CD4-positive, alpha-beta T cell (primary cell): Measurements from ENCODE around the gene KCNQ1OT1. TPM values are rescaled to one million over a fixed set of nuclear protein-coding genes. Genes with fewer than 3 reads are reported as not detected.

ENCODE experiments used
- ATAC-seq: fragments of 200-7000 bp; cut with Tn5 transposase; one replicate; pipeline ENCODE4 v1.10.0; 2022; ENCODE audit warnings: mild to moderate bottlenecking; ENCODE audit not compliant: poor library complexity
- CTCF ChIA-PET: fragments of 350-600 bp; sonication (Branson Sonifier 250); formaldehyde crosslinking; loops from one replicate; lab custom pipeline; 2021; ENCODE audit warnings: antibody characterized with exemption, inconsistent platforms; lab: Charles Lee
- POLR2A ChIA-PET: fragments of 350-600 bp; sonication (Branson Sonifier 250); formaldehyde crosslinking; loops from one replicate; lab custom pipeline; 2021; ENCODE audit warnings: antibody characterized with exemption, inconsistent platforms; lab: Charles Lee
- DNase-seq, 14 experiments: peaks; one replicate each; pipeline ENCODE4 v3.0.0-alpha.2; 2013 to 2020; ENCODE audit warnings: mixed read lengths in 2 of 14
- H3K27ac ChIP-seq, 2 donors: one replicate each; pipeline versions ENCODE4 v1.5.1 to v1.7.0; 2013; ENCODE audit warnings: low read length in 2 of 2, low read depth in 1 of 2, mild to moderate bottlenecking in 1 of 2
- H3K27me3 ChIP-seq, 2 experiments: 1 replicate in 1 of 2; 2 replicates in 1 of 2; pipeline versions ENCODE4 v1.6.1 to v1.7.0; 2013; ENCODE audit warnings: low read length in 2 of 2, control low read depth in 1 of 2, mild to moderate bottlenecking in 1 of 2, moderate library complexity in 1 of 2; ENCODE audit not compliant: insufficient read depth in 2 of 2, control insufficient read depth in 1 of 2
- H3K36me3 ChIP-seq: one replicate; pipeline ENCODE4 v1.6.1; 2013; ENCODE audit warnings: low read length, control low read depth; ENCODE audit not compliant: insufficient read depth
- H3K4me1 ChIP-seq: one replicate; pipeline ENCODE4 v1.6.1; 2013; ENCODE audit warnings: low read length, control low read depth; ENCODE audit not compliant: insufficient read depth
- H3K4me3 ChIP-seq: one replicate; pipeline ENCODE4 v1.5.1; 2013; ENCODE audit warnings: mild to moderate bottlenecking, low read length, moderate library complexity
- H3K9me3 ChIP-seq, 2 experiments: 1 replicate in 1 of 2; 2 replicates in 1 of 2; pipeline versions ENCODE4 v1.6.1 to v1.7.0; 2013; ENCODE audit warnings: low read length in 2 of 2, mild to moderate bottlenecking in 2 of 2, control low read depth in 1 of 2, moderate library complexity in 1 of 2; ENCODE audit not compliant: control insufficient read depth in 1 of 2, insufficient read depth in 1 of 2
- H3K27ac Mint-ChIP-seq: one replicate; pipeline ENCODE4 v1.8.0; 2020; ENCODE audit warnings: mixed read lengths
- H3K27me3 Mint-ChIP-seq: one replicate; pipeline ENCODE4 v1.8.0; 2021; ENCODE audit warnings: mixed read lengths
- H3K36me3 Mint-ChIP-seq: one replicate; pipeline ENCODE4 v1.8.0; 2021; ENCODE audit warnings: low read depth, mixed read lengths
- H3K4me1 Mint-ChIP-seq: one replicate; pipeline ENCODE4 v1.8.0; 2021; ENCODE audit warnings: low read depth, mixed read lengths
- H3K4me3 Mint-ChIP-seq: one replicate; pipeline ENCODE4 v1.8.0; 2020; ENCODE audit warnings: mild to moderate bottlenecking, mixed read lengths
- H3K9me3 Mint-ChIP-seq: one replicate; pipeline ENCODE4 v1.8.0; 2020; ENCODE audit warnings: mixed read lengths
- CTCF ChIP-seq: fragments of 200-600 bp; IDR thresholded peaks from one replicate; pipeline ENCODE4 v1.8.0; 2022; ENCODE audit warnings: antibody characterized with exemption, mild to moderate bottlenecking
- intact Hi-C, 2 experiments: fragments of 100-400 bp; cut with DNase I in 1 of 2; cut with micrococcal nuclease in 1 of 2; formaldehyde crosslinking; loops; one replicate each; pipeline versions ENCODE4 v1.15.1 to v1.9.0; 2023 to 2025; cut with DNase I, micrococcal nuclease
- total RNA-seq, 174 experiments: library from RNA in 2 of 174; stranded (reverse) in 2 of 174; gene quantifications; one replicate each; pipeline ENCODE4 v1.2.3 and lab custom pipeline; 2021 to 2026

KCNQ1OT1 gene
- total RNA-seq, 2 experiments from 2014 or later: 0.17 to 0.22 TPM

- Mint-ChIP-seq H3K9me3 (no peaks in the 10 kb centered on the region), H3K36me3 (peaks cover 6% of the 10 kb centered on the region), H3K4me1 (no peaks in the 10 kb centered on the region), H3K27me3 (no peaks in the 10 kb centered on the region), H3K4me3 (no peak overlapping the region), H3K27ac (no peak overlapping the region)
- ChIA-PET CTCF (no interaction called here), POLR2A (no interaction called here)
- ATAC-seq (no peak), DNase-seq (no peak)
- intact Hi-C loops: no loop called here
- H3K9me3 ChIP-seq: no peaks in the 10 kb centered on the region
- no peaks in the 10 kb centered on the region for H3K36me3 ChIP-seq
- no peak overlapping the region for H3K4me3 ChIP-seq
- H3K27ac ChIP-seq: no peak overlapping the region
- H3K27me3 ChIP-seq: no peaks in the 10 kb centered on the region
- TF ChIP-seq CTCF: no peak
- no peaks in the 10 kb centered on the region for H3K4me1 ChIP-seq
Observed at GRCh38 chr11:2684581-2684980, 15.2 kb downstream of the KCNQ1OT1 start.

- H3K27ac ChIP-seq: no peak overlapping the region
- no peak for DNase-seq
- no peaks in the 10 kb centered on the region for H3K4me1 ChIP-seq
- H3K36me3 Mint-ChIP-seq: peaks cover 6% of the 10 kb centered on the region
- H3K36me3 ChIP-seq: no peaks in the 10 kb centered on the region
- H3K4me3 ChIP-seq: no peak overlapping the region
- H3K4me3 Mint-ChIP-seq: no peak overlapping the region
- H3K9me3 Mint-ChIP-seq: no peaks in the 10 kb centered on the region
- no peaks in the 10 kb centered on the region for H3K9me3 ChIP-seq
- intact Hi-C loops: no loop called here
- no peaks in the 10 kb centered on the region for H3K4me1 Mint-ChIP-seq
- ChIA-PET POLR2A (no interaction called here), CTCF (no interaction called here)
- no peak for ATAC-seq
- no peaks in the 10 kb centered on the region for H3K27me3 ChIP-seq
- H3K27me3 Mint-ChIP-seq: no peaks in the 10 kb centered on the region
- TF ChIP-seq CTCF: no peak
- no peak overlapping the region for H3K27ac Mint-ChIP-seq
Observed at GRCh38 chr11:2683806-2684205, 16.0 kb downstream of the KCNQ1OT1 start.

- no peak for TF ChIP-seq CTCF
- no peaks in the 10 kb centered on the region for H3K4me1 Mint-ChIP-seq
- peaks cover 6% of the 10 kb centered on the region for H3K36me3 Mint-ChIP-seq
- ChIA-PET POLR2A (no interaction called here), CTCF (no interaction called here)
- Histone ChIP-seq H3K9me3 (no peaks in the 10 kb centered on the region), H3K4me3 (no peak overlapping the region), H3K4me1 (no peaks in the 10 kb centered on the region), H3K27ac (no peak overlapping the region), H3K36me3 (no peaks in the 10 kb centered on the region), H3K27me3 (no peaks in the 10 kb centered on the region)
- no peak for ATAC-seq
- no peaks in the 10 kb centered on the region for H3K27me3 Mint-ChIP-seq
- H3K9me3 Mint-ChIP-seq: no peaks in the 10 kb centered on the region
- DNase-seq: no peak
- no peak overlapping the region for H3K4me3 Mint-ChIP-seq
- no peak overlapping the region for H3K27ac Mint-ChIP-seq
- intact Hi-C loops: no loop called here
Observed at GRCh38 chr11:2681408-2682145, 18.2 kb downstream of the KCNQ1OT1 start.
